OCI-LY3 (cell line): ENCODE measurements around the gene THBS1.

Experiments
- H2AFZ ChIP-seq: fragments of 200-600, 300-600 bp; shearing (Covaris generic); 2 replicates; pipeline ENCODE4 v1.6.0; 2014; ENCODE audit warnings: antibody characterized with exemption, low read depth, low read length
- H3K27ac ChIP-seq: fragments of 200-600, 300-600 bp; sonication (generic); 2 replicates; pipeline ENCODE4 v1.5.1; 2014; ENCODE audit warnings: mild to moderate bottlenecking, low read length, moderate library complexity, mixed read lengths
- H3K27me3 ChIP-seq: fragments of 200-600, 300-600 bp; sonication (generic); 2 replicates; pipeline ENCODE4 v1.6.1; 2014; ENCODE audit warnings: low read depth, low read length, mixed read lengths
- H3K36me3 ChIP-seq: fragments of 200-600, 300-600 bp; sonication (generic); replicated peaks from 2 replicates; pipeline ENCODE3; 2014; ENCODE audit warnings: low read depth, low read length, mixed read lengths
- H3K4me1 ChIP-seq: fragments of 300-600, 200-600 bp; sonication (generic); 2 replicates; pipeline ENCODE4 v1.6.1; 2014; ENCODE audit warnings: low read length, mixed read lengths
- H3K4me2 ChIP-seq: fragments of 200-600, 300-600 bp; sonication (generic); 2 replicates; pipeline ENCODE4 v1.6.1; 2014; ENCODE audit warnings: low read length, mixed read lengths
- H3K4me3 ChIP-seq: fragments of 300-600, 200-600 bp; sonication (generic); 2 replicates; pipeline ENCODE4 v1.5.1; 2014; ENCODE audit warnings: antibody characterized with exemption, mild to moderate bottlenecking, low read length, moderate library complexity
- H3K79me2 ChIP-seq: fragments of 300-600, 200-600 bp; shearing (Covaris generic); 2 replicates; pipeline ENCODE4 v1.6.1; 2014; ENCODE audit warnings: mild to moderate bottlenecking, low read length, mixed read lengths
- H3K9ac ChIP-seq: fragments of 300-600, 200-600 bp; shearing (Covaris generic); 2 replicates; pipeline ENCODE4 v1.6.0; 2014; ENCODE audit warnings: mild to moderate bottlenecking, low read length, moderate library complexity
- H3K9me3 ChIP-seq: fragments of 200-600, 300-600 bp; shearing (Covaris generic); 2 replicates; pipeline ENCODE4 v1.6.1; 2014; ENCODE audit warnings: low read length, mixed read lengths; ENCODE audit not compliant: insufficient read depth
- H4K20me1 ChIP-seq: fragments of 200-600, 300-600 bp; sonication (generic); 2 replicates; pipeline ENCODE4 v1.6.1; 2016; ENCODE audit warnings: low read length, mixed read lengths; ENCODE audit not compliant: insufficient read depth
- EZH2phosphoT487 ChIP-seq: fragments of 200-600 bp; shearing (Covaris generic); IDR thresholded peaks from 2 replicates; pipeline ENCODE4 v1.6.1; 2018; ENCODE audit warnings: antibody characterized with exemption, mixed run types, low read depth
- TF ChIP-seq, protein P1 (sequence below): fragments of 200-600, 300-600 bp; sonication (generic); IDR thresholded peaks from 2 replicates; pipeline ENCODE4 v1.5.1; 2014; ENCODE audit warnings: antibody characterized with exemption, low read length, low read depth

The THBS1 gene

DNA sequence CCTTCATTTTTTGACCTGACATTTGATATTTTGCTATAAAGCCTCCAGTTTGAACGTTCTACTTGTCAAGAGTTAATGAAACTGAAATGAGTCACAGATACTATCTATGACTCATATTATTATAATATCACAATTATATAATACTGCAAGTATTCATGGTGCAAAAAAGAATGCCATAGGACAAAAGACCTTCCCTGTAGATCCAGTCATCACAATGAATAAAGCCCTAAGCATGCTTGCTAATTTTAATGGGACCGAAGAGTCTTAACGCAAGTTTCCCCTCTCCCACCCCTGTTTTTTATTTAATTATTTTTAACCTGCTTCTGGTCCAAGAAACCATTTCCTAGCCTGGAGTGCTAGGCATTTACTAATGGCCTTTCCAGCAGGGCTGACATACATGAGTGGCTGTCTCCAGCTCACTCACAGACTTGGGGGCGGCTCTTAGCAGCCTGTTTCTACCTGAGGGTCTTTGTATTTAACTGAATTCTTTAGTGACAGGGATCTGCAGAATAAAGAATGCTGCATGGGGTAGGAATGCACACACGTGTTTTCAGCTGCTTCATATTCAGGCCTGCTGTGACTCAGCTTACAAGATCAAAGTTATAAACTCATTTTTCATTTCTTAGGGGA is 61.2 kb downstream of the THBS1 start:
- H2AFZ ChIP-seq, result no peak overlapping the region
- no peak overlapping the region for H3K4me2 ChIP-seq
- TF ChIP-seq EZH2phosphoT487, result no peak
- TF ChIP-seq, protein P1, sequence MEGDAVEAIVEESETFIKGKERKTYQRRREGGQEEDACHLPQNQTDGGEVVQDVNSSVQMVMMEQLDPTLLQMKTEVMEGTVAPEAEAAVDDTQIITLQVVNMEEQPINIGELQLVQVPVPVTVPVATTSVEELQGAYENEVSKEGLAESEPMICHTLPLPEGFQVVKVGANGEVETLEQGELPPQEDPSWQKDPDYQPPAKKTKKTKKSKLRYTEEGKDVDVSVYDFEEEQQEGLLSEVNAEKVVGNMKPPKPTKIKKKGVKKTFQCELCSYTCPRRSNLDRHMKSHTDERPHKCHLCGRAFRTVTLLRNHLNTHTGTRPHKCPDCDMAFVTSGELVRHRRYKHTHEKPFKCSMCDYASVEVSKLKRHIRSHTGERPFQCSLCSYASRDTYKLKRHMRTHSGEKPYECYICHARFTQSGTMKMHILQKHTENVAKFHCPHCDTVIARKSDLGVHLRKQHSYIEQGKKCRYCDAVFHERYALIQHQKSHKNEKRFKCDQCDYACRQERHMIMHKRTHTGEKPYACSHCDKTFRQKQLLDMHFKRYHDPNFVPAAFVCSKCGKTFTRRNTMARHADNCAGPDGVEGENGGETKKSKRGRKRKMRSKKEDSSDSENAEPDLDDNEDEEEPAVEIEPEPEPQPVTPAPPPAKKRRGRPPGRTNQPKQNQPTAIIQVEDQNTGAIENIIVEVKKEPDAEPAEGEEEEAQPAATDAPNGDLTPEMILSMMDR, result no peak
- H3K79me2 ChIP-seq, result no peaks in the 10 kb centered on the region
- H4K20me1 ChIP-seq, result no peaks in the 10 kb centered on the region
- no peak overlapping the region for H3K27ac ChIP-seq
- H3K27me3 ChIP-seq, result no peaks in the 10 kb centered on the region
- H3K36me3 ChIP-seq, result no peaks in the 10 kb centered on the region
- peaks cover 31% of the 10 kb centered on the region for H3K4me1 ChIP-seq
- H3K9me3 ChIP-seq, result no peaks in the 10 kb centered on the region
- H3K4me3 ChIP-seq, result no peak overlapping the region
- H3K9ac ChIP-seq, result no peak overlapping the region

DNA sequence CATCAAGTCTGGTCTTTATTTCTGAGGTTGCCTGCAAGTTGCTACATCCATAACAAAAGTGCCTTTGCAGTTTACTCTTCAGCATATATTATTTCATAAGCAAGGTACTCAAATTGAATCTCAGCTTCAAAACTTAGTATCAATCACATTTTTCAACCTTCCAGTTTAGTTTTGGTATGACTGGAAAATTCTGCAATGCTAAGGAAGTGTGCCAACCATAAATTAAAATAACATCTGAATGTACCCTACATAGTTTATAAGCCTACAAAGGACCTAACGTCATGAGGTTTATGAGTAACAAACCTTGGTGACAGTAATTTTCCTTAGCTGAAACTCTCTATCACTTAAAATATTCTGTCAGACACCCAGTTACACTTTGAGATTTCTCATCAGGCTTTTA is 62.8 kb downstream of the THBS1 start:
- H3K27me3 ChIP-seq, result no peaks in the 10 kb centered on the region
- peak overlapping the region; percentile 16; the same call in 1 of the 2 replicates for H3K4me2 ChIP-seq
- H2AFZ ChIP-seq, result no peak overlapping the region
- no peaks in the 10 kb centered on the region for H3K36me3 ChIP-seq
- H3K27ac ChIP-seq, result no peak overlapping the region
- H3K4me1 ChIP-seq, result peaks cover 31% of the 10 kb centered on the region
- TF ChIP-seq EZH2phosphoT487, result no peak
- TF ChIP-seq, protein P1, result no peak
- H3K9ac ChIP-seq, result no peak overlapping the region
- no peaks in the 10 kb centered on the region for H3K79me2 ChIP-seq
- H3K4me3 ChIP-seq, result no peak overlapping the region
- no peaks in the 10 kb centered on the region for H3K9me3 ChIP-seq
- no peaks in the 10 kb centered on the region for H4K20me1 ChIP-seq

DNA sequence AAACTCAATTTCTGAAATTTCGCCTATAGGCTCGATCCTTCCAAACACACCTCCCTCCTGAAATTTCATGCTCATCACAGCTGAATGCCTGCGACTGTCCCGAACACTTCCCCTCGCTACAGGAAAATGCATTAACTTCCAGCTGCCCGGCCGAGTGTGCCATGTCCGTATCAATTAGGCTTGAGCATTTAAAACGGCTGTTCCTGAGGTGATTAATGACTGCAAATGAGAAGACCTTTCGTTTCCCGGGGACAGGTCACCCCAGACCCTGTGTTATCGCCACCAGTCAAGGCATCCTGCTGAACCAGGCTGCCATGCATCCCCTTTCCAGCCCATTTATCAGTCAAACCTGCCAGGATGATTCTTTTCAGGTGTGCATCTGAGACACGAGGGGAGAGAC is 63.3 kb downstream of the THBS1 start:
- TF ChIP-seq, protein P1, result no peak
- Histone ChIP-seq H3K4me2 (no peak overlapping the region), H3K4me1 (peaks cover 31% of the 10 kb centered on the region), H2AFZ (no peak overlapping the region), H3K4me3 (no peak overlapping the region), H3K27ac (no peak overlapping the region), H3K36me3 (no peaks in the 10 kb centered on the region), H3K27me3 (no peaks in the 10 kb centered on the region), H3K9ac (no peak overlapping the region), H4K20me1 (no peaks in the 10 kb centered on the region), H3K9me3 (no peaks in the 10 kb centered on the region), H3K79me2 (no peaks in the 10 kb centered on the region)

DNA sequence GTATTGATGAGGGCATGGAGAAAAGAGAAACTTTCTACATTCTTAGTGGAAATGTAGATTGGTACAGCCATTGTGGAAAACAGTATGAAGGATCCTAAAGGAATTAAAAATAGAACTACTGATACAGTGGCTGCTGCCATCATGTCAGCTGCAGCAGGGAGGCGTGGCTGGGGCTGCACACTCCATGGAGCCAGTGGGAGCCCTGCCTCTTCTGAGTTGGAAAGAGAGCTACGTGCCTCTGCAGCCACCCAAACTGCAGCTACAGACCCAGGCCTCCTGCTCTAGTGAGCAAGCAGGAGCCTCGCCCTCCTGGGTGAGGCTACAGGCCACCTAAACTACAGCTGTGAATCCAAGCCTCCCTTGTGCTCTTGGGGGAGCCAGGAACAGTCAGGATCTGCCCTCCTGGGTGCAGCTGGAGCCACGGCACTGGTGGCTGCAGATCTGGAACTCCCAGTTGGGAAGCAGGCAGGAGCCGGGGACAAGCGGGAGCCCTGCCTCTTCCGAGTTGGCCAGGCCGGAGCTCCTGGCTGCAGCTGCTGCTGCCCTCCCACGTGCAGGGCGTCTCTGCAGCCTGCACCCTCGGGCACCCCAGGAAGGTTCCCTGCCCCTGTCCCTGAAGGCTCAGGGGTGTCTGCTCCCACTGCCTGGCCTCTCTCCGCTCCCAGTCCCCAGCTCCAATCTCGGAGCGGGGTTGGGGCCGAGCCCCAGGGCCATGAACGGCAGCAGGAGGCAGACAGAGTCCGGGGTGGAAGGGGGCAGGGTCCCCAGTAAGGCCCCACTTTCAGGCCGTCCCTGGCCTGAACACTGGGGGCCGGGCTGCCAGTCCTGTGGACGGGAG is 64.5 kb downstream of the THBS1 start:
- Histone ChIP-seq H2AFZ (no peak overlapping the region), H3K27me3 (no peaks in the 10 kb centered on the region), H3K4me1 (peaks cover 31% of the 10 kb centered on the region), H3K4me2 (no peak overlapping the region), H3K27ac (no peak overlapping the region), H3K4me3 (no peak overlapping the region), H3K36me3 (no peaks in the 10 kb centered on the region), H3K79me2 (no peaks in the 10 kb centered on the region), H3K9ac (no peak overlapping the region), H3K9me3 (no peaks in the 10 kb centered on the region), H4K20me1 (no peaks in the 10 kb centered on the region)
- TF ChIP-seq EZH2phosphoT487, result no peak
- TF ChIP-seq, protein P1, result no peak
